NOMO-1 treated with DMSO at 0.1 percent for 48 hours (cell line): ENCODE data around the gene NGEF.

Experiments
- DNase-seq: peaks from one replicate; lab custom pipeline; 2025; ENCODE audit not compliant: unreplicated experiment; lab: John Stamatoyannopoulos, UW

The NGEF gene

GRCh38 chr2:233000886-233001750 is 11.9 kb downstream of the NGEF start:
- no peak for DNase-seq

- DNase-seq = no peak
Observed at GRCh38 chr2:232999354-232999753, 13.7 kb downstream of the NGEF start.

GRCh38 chr2:232998666-232998985 is 14.4 kb downstream of the NGEF start:
- DNase-seq = no peak

DNA sequence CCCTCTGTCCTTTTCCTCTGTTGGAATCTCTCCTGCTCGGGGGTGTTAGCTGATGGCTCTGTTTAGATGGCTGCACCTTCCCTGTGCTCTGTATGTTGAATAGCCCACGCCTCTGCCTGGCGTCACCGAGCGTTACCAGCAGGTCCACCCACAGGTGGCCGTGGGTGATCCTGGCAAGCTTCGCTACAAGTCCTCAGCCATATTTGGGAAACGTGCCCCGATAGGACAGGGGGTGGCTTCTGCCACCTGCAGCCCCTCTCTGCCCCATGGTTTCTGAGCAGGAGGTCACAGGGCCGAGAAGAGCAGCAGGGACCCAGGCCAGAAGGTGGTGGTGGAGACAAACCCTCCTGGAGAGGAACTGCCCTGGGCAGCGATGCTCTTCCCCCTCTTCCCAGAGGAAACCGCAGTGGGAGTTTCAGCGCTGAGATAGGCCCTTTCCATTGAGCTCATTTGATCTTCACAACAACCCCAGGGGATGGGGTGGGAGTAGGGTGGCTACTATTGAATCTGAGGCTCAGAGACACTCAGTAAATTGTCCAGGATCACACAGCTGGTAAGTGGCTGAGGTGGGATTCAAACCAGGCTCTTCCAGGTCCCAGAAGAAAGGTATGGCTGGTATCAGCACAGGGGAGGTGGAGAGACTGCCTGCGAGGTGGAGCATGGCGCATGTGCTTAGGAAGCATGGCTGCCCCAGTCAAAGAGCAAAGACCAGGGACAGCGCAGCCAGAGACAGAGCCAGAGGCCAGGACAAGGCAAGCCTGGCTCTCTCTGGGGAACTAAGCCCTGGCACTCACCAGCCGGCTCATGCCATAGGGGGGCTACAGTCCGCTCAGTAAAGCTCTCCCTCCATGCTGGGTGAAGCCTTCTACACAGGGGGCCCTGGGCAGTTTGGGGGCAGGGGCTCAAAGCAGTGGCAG is 15.0 kb downstream of the NGEF start:
- no peak for DNase-seq

- DNase-seq = no peak
Observed at GRCh38 chr2:232994446-232994845, 18.6 kb downstream of the NGEF start.

- DNase-seq = no peak
Observed at GRCh38 chr2:232993231-232993821, 19.7 kb downstream of the NGEF start.

DNA sequence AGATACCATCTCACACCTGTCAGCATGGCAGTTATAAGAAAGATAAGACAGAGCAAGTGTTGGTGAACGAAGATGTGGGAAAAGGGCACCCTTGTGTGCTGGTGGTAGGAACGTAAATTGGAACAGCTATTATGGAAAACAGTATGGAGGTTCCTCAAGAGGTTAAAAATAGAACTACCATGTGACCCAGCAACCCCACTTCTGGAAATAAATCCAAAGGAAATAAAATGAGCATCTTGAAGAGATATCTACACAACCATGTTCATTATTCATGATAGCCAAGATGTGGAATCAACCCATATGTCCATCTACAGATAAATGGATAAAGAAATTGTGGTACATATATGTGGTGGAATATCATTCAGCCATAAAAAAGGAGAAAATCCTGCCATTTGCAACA is 26.9 kb downstream of the NGEF start:
- no peak for DNase-seq

- DNase-seq = no peak
Observed at GRCh38 chr2:232984451-232985207, 28.4 kb downstream of the NGEF start.

DNA sequence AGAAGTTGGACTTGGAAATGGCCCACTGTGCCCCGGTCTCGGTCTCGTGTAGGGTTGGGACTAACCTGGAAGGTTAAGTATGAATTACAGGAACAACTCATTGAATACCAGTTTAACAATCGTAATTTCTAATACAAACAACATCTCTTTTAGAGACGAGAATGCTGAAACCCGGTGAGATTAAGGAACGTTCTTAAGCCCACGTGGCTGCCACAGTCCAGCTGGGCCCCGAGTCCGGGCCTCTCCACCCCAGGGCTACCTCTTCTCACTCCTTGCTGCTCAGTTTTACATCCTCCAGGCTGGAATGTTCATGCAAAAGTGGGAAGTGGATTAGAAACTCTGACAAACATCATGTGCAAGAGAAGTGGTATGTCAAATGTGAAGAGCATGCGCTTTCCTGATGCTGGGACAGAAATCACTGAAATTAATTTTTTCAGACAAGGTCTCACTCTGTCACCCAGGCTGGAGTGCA is 29.4 kb downstream of the NGEF start:
- DNase-seq = no peak

- no peak for DNase-seq
Observed at GRCh38 chr2:232982926-232983668, 30.0 kb downstream of the NGEF start.

DNA sequence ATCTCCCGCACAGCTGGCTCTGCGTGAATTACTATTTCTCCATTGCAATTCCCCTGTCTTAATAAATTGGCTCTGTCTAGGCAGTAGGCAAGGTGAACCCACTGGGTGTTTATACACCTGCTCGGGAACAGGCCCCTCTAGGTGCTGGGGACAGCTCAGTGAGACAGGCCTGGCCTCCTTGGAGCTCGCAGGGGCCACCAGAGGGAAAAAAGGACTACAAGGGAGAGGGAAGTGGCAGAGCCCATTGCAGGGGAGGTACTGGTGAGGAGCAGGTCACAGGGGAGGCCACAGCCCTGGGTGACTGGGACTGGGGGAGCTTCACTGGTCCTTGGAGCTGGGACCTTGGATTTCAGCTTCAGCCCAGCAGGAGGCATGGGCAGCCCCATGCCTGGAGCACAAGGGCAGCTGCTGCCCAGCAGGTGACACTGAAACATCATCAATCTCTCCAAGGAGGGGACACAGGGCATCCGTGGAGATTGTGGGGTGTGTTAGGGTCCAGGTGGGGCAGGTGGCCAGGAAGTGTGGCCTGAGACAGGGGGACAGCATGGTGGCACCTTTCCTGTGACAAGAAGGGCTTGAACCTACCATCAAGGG is 31.2 kb downstream of the NGEF start:
- DNase-seq = no peak

DNA sequence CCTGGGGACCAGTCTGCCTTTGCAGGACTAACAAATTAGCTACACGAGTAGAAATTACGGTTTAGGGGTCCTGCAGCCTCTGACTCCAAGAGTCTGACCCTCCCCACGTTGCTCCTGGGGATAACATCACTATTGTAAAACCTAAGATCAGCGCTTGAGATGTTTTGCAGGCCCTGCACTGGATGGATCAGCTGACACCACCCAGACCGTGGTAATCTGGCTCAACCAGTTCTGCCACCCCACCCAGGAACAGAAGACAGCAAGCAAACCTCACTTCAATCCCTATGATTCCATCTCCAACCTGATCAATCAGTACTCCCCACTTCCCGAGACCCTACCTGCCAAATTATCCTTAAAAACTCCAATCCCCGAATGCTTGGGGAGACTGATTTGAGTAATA is 31.7 kb downstream of the NGEF start:
- no peak for DNase-seq

DNA sequence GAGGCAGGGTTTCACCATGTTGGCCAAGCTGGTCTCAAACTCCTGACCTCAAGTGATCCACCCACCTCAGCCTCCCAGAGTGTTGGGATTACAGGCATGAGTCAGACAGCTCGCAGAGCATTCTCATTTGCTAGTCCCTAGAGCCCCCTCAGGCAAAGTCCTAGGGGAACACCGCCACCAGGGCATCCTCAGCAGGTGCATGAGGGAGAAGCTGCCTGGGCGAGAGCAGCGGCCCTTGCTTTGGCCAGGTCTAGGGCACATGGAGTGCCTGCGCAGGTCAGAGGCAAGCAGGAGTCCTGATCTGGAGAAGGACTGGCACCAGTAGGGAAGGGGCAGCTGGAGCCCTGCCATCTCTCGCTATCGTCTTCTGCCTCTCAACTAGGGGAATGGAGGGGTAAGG is 32.4 kb downstream of the NGEF start:
- DNase-seq = no peak

DNA sequence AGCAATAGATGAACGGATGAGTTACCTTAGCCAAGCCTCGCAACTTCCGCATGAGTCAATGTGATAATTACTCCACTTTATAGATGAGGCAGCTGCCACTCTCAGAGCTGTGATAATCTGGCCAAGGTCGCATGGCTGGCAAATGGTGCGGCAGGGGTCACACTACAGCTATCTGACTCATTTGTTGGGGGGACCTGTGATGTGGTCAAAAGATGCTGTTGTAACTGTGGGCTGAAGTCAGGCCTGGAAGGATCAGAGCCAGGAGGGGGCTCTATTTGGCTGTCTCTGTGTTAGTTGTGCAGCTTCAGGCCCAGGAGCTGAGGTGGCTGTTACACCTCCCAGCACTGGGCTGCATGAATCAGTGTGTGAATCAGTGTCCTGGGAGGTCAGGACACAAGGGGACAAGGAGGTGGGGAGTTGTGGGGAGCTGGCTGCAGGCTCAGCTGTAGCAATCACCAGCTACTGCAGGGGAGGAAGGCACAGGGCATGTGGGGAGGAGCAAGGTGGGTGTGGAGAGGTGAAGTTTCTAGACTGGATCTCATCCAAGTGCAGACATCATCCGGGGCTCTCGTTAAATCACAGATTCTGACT is 33.1 kb downstream of the NGEF start:
- peak; percentile 55 for DNase-seq

GRCh38 chr2:232977438-232977971 is 35.6 kb downstream of the NGEF start:
- DNase-seq = no peak

- no peak for DNase-seq
Observed at GRCh38 chr2:232976666-232977437, 36.2 kb downstream of the NGEF start.

GRCh38 chr2:232976176-232976575 is 36.9 kb downstream of the NGEF start:
- DNase-seq = no peak

DNA sequence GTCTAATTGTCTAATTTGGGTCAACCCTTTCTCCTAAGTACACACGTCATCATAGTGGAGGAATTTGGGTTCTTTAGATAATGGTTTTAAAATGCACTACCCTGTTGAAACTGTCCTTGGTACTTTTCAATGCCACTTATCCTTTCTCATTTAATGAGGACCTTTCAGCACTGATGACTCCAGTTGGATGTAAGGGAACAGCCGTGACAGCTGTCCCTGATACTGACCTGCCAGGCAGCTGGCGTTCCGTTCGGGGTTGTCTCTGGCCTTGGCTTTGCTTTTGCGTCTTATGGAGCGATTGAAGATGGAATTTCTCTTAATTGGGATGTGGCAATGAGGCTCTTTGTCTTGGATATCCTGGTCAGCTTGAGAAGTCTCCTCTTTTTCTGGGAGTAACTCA is 38.7 kb downstream of the NGEF start:
- no peak for DNase-seq
